Fibroblast of skin of left quadriceps (primary cell): ENCODE results near the gene KIF16B.
"Not testable (repeated sequence)": the region's sequence is repeated elsewhere in the genome, so short reads cannot be mapped to it uniquely, and the experiment has no call there.

Experiments
- DNase-seq, 2 experiments: peaks; one replicate each; pipeline ENCODE4 v3.0.0-alpha.2; 2013; ENCODE audit warnings: low read depth in 2 of 2

KIF16B gene

DNA sequence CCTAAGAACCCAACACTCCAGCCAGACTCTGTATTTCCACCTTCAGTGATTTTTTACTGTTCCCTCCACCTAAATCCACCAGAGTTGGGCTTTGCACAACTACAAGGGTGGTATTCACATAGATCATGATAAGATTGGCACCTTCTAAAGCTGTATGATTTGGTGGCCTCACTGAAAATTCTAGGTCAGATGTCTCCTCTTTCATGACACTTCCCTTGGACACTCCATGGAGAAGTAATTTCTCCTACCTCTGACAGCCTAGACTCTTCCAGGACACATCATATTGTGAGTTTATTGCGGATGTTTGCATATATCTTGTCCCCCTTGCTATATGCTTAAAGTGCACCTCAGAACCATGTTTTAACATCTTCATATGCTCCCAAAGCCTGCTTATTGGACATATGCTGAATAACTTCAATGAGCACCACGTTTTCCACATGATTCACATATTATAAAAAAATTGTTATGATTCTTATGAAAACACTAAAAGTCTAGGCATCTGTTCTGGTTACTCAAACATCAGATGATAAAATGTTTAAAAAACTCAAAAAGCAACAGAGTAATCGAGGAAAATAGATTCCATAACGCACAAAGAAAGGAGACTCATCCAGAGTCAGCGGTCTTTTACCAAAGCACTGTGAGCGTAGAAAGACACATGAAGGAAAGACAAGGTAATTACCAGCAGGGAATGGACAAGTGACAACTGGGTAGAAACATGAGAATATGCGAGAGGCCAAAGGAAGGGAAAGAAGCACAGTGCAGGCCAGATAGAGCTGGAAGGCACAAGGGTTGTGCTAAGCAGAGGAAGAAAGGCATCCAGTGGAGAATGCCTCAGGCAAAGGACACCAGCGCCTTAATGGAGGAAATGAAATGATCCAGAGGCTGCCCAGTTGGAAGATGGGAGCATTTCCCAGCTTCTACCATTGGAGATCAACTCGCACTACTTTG lies 46.5 kb downstream of the KIF16B start:
- DNase-seq = no peak

DNA sequence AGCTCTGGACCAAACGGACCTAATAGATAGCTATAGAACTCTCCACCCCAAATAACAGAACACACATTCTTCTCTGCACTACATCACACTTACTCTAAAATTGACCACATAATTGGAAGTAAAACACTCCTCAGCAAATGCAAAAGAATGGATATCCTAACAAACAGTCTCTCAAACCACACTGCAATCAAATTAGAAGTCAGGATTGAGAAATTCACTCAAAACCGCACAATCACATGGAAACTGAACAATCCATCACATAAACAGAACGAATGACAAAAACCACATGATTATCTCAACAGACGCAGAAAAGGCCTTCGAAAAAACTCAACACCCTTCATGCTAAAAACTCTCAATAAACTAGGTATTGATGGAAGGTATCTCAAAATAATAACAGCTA lies 50.6 kb downstream of the KIF16B start:
- not testable (repeated sequence) for DNase-seq

DNA sequence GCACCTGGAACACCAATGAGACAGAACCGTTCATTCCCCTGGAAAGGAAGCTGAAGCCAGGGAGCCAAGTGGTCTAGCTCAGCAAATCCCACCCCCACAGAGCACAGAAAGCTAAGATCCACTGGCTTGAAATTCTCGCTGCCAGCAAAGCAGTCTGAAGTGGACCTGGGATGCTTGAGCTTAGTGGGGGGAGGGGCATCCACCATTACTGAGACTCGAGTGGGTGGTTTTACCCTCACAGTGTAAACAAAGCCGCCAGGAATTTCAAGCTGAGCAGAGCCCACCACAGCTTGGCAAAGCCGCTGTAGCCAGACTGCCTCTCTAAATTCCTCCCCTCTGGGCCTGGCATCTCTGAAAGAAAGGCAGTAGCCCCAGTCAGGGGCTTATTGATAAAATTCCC lies 53.1 kb downstream of the KIF16B start:
- DNase-seq = no peak

DNA sequence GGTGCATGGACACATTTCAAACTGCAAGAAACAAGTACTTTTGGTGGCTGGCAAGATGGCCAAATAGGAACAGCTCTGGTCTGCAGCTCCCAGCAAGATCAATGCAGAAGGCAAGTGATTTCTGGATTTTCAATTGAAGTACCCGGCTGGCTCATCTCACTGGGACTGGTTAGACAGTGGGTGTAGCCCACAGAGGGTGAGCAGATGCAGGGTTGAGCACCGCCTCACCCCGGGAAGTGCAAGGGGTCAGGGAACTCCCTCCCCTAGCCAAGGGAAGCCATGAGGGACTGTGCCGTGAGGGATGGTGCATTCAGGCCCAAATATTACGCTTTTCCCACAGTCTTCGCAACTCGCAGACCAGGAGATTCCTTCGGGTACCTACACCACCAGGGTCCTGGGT lies 53.6 kb downstream of the KIF16B start:
- DNase-seq = not testable (repeated sequence)

DNA sequence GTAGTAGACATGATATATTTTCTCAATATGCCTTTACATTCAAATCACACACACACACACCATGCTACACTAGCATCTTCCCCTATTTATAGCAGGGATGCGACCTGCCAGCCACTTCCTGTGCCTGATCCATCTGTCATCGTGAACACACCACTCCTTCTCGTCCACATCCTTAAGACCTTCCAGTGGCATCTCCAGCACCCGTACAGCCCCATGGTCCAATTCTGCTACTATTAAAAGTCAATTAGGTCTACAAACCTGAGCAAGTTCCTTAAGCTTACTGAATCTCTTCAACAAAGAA lies 54.5 kb downstream of the KIF16B start:
- DNase-seq = no peak

DNA sequence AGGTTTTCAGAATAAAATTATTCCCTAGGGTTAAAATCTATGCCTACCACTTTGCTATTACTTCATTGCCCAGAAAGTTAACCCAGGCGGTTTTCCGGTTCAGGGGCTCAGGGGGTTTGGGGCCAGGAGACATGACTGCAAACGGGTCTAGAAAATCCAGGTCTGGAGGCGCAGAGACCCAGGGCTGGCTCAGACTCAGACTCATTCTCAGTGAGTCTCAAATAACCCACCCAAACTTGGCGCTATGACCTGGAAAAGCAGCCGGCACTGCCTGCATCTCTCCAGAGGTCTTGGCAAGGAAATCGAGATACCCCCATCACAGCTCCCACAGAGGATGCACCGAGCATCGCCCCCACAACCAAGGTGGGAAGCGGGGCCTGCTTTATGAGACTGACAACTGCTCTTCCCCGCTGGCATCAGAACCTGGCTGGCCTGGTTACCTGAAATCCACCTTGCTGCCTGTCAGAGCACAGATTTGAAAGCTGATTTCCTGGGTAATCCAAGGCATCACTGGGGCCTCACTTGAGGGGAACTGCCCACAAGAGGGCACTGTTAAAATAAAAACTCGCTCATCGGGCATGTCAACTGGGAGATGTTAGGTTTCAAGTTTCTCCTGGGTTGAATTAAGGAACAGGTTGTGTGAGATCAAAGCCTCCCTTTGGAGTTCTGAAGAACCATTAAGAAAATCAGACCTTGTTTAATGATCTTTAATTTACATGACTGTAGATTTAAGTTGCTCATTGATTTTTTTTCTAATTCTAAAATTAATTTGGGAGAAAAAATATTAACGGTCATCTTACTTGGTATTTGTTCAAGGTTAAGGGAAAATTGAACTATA lies 55.1 kb downstream of the KIF16B start:
- DNase-seq = no peak

DNA sequence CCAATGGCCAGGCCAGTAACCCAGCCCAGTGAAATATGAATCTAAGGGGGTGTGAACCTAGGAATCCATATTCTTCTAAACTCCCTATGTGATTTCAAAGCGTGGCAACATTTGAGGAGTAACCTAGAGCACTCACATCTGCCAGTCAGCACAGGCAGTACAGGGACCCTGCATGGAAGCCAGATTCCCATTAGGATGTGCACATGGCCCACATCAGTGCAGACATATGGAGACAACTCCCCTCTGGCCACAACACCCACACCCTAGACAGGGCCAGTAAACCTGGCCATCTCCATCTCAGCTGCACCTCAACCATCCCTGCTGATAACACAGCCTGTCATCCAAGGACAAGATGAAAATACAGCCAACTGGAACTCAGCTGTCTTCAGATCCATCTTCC lies 56.5 kb downstream of the KIF16B start:
- no peak for DNase-seq

DNA sequence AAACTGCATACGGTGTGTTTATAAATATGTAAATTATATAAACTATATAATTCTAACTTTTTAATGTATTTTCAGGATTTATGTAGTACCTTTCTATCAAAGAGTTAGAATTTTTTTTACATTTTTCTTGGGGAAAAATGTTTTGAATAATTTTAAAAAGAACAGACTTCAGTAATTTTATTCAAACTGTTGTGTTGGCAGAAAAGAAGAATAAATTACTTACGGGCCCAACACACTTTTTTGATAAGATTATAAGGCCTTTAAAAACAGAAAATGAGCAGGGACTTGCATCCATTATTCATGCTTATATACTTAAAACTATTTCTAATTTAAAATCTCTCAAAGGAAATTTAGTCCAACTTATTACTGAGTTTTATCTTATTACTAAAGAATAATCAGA lies 58.2 kb downstream of the KIF16B start:
- no peak for DNase-seq

DNA sequence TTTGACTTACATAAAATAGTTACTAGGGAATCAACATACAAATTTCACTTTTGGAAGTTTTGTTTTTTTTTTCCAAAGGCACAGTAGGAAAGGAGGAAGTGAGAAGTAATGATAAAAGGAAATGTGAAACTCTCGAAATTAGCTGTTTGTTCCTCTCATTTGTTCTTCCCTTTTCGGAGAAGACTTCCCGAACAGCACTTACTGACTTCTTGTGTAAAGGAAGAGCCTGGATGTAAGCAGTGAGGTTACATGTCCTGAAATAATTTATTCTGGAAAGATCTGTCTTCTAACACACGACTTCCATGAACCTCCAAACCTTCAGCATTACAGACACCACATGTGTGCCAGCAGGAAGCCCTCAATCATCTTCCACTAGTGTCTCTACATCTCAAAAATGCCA lies 59.1 kb downstream of the KIF16B start:
- DNase-seq = no peak

DNA sequence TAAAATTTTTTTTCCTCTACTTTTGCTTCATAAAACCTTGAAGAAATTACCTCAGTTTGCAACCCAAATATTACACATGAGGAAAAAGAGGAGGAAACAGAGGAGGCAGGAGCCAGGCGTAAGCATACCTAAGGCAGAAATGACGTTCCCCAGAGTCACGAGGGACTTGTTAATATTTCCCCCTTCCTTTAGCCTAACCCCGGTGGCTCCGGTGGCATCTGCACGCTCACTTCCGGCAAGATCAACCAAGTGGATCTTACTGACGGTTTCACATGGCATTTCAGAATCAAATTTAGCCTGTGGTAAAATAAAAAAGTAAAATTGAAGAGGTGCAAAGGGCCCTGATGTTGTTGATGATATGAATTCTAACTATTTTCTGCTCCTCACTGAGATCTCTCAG lies 67.4 kb downstream of the KIF16B start:
- DNase-seq = no peak

DNA sequence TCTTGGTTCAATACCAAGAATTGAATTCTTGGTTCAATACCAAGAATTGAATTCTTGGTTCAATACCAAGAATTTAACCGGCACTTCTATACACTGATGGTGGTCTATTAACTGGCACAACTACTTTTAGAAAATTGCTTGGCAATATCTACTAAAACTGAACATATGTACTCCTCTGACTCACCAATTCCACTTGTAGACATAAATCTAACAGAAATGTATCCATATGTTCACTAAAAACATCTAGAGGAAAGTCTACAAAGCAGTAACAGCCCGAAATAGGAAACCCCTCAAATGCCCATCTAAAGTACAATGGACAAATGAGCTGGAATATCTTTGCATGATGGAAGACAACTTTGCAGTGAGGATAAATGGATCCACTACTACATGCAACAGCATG lies 71.9 kb downstream of the KIF16B start:
- peak; percentile 79 to 81 for DNase-seq

DNA sequence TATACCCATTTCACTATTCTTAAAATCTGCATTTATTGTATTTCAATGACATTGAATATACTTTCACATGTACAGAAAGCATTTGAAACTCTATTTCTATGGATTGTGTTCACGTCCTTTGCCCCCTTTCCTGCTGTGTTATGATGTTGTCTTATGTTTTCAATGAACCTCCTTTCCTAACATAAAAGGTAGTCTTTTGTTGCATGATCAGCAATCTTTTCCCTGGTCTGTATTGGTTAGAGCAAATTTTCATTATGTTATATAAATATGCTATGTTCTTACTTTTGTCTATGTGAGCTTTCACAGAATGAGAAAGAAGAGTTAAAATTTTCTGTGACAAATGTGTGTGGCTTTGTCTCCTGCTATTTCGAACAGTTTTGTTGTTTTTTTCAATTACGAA lies 73.1 kb downstream of the KIF16B start:
- DNase-seq = no peak

DNA sequence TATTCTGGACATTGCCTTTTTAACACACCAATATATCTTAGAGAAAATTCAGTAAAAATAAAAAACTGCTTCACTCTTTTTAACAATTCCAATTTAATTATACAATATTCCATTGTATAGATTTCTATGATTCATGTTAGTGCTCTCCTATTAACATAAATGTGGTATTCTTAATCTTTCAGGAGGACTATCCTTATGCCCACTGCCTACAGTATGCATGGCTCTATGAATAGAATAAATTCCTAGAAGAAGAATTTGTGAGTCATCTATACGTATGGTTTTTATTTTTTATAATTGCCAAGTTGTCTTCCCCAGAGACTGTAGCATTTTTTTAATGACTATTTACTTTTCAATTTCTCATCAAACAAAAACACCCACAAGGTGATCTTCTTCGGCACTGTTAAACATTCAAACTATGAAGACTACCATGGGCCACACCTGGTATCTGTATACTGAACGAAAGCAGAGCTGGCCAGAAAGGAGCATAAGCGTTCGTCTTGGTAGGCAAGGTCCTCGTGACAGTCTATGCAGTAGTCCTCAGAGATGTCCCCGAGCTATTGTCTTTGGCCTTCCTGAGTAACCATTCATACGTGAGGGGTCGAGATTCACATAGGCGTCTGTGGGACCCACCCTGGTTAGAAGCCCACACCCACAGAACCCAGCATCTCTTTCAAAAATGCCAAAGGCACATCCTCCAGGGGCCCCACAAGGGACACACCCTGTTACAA lies 74.6 kb downstream of the KIF16B start:
- DNase-seq = peak; percentile 36

DNA sequence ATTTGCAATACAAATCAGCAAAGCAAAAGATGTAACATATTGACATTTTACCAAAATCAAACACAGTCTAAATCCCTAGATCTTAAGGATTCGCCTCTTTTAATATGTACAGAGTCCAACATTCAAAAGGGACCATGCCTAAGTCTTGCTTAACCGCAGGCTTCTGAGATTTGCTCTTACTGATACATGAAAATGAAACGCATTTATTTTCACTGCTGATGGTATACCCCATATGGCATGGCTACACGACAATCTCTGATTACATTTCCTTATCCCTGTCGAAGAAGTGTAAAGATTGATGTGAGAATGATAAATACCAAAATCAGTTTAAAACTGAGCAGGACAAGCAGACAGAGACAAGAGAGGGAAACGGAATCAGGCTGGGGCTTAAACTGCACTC lies 75.4 kb downstream of the KIF16B start:
- no peak for DNase-seq

DNA sequence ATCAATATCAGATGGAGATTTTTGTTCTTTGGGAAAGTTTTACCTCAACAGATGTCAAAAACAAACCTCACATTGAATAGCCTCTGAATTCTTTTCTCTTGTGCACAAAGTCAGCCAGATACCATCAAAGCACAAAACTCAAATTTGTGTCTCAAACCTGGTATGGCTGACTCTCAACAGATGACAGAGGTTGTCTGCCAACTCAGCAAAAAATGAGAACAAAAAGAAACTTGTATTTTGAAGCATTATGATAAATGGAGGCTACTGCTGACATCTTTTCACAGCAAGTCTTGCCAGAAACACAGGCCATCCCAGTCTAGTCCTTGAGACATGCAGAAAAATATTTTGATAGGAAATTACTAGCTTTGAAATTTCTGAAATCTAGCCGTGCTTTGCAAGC lies 79.8 kb downstream of the KIF16B start:
- no peak for DNase-seq

DNA sequence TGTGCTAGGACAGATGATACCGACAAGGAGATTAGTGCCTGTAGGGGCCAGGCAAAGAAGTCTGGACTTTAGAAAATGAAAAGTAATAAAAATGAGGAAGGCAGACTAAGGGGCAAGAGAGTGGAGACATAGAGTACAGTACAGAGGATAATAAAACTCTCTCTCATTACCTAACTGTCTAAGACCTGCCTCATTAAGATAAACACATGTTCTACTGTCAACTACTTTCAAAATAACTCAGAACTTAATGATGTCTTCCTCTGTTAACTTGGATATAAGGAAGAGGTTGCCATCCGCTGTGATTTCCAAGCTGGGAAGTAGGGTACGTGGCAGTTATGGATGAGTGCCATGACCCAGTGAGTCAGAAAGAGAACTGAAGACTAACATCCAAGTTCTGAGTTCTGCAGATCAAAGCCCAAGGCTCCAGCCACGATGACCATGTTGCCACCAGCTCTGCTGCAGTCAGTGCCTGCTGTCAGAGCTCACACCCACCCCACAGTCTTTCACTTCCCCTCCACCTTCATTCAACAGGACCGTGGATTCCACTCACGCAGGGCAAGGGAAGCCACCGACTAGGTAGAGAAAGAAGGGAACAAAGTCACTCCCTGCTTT lies 81.8 kb downstream of the KIF16B start:
- DNase-seq = no peak

DNA sequence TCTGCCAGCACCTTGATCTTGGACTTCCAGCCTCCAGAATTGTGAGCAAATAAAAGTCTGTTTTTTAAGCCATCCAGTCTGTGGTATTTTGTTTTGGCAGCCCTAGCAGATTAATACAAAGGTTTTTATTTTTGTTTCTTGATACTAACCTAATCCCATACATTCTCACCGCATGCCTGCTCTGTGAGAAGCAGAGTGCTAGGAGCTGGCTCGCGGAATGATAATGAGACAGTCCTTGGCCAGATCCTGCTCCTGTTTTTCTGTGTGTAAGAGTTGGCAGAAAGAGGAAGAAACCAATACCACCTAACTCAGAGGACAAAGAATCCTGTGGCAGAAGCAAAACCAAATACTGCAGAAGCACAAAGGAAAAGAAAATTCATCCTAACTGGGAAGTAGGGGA lies 82.6 kb downstream of the KIF16B start:
- no peak for DNase-seq

DNA sequence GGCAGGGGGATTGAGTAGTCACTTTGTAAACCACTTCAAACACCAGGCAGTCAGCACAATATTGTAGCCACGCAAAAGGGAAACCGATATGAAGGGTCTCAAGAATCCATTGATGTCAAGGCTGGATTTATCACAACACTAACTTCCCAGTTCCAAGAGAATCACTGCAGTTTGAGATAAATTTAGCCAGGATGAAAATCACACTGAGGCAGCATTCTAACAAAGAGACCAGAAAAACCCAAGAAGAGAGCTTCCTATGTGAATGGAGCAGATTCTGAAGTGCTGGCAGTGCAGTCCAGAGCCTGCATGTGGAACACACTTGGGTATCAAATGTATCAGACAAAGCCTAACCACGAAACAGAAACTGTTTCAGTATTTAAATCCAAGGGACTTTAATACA lies 84.6 kb downstream of the KIF16B start:
- no peak for DNase-seq

DNA sequence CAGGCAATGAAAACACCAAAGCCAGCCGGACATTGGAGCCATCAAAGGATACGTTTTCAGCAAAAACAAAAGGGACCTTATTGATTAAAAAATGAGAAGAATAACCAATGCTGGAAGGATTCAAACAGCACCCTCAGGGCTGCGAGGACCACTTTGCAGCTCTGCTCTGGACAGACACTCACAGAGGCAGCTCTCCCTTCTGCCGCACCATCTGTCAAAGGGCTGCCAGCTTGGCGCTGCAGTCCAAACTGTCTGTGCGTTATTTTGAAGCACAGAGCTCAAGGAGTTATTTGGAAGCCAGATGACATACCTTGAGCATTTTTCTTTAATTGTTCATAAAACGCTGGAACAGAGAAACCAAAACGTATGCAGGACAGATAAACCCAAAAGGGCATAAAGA lies 85.2 kb downstream of the KIF16B start:
- no peak for DNase-seq

DNA sequence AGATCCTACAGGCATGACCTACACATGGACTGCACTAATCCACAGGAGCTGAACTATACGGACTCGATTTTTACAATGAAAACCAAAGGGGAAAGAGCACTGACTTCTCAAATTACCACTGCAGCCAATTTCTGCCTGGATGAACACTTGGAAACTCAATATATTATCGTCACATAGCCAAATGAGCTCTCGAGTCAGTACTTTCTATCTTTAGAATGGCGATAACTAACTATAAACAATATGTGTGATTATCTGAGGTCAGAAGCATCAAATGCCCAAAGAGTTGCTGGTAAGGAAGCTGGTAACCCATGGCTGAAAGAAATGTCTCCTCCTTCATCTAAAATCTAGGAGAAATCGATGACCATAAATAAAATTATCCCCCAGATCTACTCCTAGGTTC lies 86.7 kb downstream of the KIF16B start:
- DNase-seq = no peak

DNA sequence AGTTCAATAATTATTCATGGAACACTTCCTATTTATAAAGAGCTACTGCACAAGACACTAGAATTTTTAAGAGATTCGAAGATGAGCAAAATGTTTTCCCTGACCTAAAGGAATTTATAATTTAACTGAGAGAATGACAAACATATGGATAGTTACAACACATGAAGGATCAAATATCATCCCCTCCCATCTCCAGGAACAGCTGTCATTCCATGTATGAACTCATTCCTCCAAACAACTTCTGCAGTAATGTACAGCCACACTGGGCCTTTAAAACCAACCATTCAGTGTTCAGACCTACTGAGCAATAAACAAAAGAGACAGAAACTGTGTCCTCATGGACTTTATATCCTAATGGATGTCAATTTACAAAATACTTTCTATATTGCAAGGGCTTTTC lies 87.8 kb downstream of the KIF16B start:
- DNase-seq = peak; percentile 48 to 56

DNA sequence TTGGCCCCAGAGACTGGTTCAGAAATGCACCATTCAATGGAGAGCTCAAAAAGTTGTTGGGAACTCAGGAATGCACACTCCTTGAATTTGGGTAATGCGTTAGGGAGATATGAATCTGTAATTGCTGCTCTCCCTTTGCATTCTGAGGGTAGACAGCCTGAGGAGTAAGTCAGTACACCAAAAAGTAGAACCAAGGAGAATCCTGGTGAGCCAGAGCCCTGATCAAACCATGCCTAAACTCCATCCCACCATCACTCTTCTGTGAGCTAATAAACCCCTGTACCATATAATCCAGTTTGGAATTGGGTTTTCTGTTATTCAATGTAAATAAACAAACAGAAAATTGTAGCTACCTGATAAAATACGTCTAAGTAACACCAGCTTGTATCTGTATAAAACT lies 90.2 kb downstream of the KIF16B start:
- no peak for DNase-seq
